GF-D8 (cell line): ENCODE results near the gene RCN2.
"Not testable (repeated sequence)": the region's sequence is repeated elsewhere in the genome, so short reads cannot be mapped to it uniquely, and the experiment has no call there.

Experiments
- DNase-seq: peaks from one replicate; lab custom pipeline; 2025; lab: John Stamatoyannopoulos, UW

The RCN2 gene, protein sequence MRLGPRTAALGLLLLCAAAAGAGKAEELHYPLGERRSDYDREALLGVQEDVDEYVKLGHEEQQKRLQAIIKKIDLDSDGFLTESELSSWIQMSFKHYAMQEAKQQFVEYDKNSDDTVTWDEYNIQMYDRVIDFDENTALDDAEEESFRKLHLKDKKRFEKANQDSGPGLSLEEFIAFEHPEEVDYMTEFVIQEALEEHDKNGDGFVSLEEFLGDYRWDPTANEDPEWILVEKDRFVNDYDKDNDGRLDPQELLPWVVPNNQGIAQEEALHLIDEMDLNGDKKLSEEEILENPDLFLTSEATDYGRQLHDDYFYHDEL

DNA sequence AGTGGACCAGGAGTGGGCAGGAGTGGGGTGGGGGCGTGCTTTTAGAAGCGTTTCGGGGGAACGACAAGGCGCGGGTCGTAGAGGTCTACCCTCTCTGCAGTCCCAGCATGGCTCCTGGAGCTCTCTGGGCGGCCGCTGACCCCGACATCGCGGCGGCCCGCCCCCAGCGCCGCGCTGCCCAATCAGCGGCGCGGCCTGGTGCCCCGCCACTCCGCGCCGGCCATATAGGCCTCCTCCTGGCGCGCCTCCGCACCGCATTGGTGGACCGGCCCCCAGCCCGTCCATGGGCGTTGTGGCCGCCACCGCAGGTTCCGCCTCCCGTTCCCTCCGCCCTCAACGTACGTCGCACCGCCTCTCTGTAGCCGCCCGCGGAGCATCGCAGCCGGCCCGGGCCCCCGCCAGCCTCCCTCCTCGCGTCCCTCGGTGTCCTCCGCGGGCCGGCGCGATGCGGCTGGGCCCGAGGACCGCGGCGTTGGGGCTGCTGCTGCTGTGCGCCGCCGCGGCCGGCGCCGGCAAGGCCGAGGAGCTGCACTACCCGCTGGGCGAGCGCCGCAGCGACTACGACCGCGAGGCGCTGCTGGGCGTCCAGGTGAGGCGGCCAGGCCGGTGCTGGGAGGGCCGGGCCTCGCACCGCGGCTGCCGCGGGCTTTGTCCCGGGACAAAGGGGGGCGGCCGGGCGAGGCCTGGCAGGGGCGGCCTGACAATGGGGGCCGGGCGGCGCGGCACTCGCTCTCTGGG is at the start of gene RCN2:
Gene RCN2, plus strand, starts transcription at position 353 of the 738 bp plus-strand sequence. Its CDS starts 93 bp downstream, at position 446.
- DNase-seq = peak; percentile 85

DNA sequence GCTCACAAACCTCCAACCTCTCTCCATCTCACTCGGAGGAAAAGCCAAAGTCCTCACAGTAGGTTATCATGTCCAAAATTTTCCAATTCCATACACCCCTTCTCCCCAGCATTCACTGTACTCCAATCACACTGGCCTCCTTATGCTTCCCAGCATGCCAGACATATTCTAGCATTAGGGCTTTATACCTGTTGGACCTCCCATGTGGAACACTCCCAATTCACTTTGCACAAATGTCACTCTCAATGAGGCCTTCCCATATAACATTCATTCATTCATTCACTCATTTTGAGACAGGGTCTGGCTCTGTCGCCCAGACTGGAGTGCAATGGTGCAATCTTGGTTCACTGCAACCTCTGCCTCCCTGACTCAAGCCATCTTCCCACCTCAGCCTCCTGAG is 46.3 kb upstream of the RCN2 start:
- no peak for DNase-seq

DNA sequence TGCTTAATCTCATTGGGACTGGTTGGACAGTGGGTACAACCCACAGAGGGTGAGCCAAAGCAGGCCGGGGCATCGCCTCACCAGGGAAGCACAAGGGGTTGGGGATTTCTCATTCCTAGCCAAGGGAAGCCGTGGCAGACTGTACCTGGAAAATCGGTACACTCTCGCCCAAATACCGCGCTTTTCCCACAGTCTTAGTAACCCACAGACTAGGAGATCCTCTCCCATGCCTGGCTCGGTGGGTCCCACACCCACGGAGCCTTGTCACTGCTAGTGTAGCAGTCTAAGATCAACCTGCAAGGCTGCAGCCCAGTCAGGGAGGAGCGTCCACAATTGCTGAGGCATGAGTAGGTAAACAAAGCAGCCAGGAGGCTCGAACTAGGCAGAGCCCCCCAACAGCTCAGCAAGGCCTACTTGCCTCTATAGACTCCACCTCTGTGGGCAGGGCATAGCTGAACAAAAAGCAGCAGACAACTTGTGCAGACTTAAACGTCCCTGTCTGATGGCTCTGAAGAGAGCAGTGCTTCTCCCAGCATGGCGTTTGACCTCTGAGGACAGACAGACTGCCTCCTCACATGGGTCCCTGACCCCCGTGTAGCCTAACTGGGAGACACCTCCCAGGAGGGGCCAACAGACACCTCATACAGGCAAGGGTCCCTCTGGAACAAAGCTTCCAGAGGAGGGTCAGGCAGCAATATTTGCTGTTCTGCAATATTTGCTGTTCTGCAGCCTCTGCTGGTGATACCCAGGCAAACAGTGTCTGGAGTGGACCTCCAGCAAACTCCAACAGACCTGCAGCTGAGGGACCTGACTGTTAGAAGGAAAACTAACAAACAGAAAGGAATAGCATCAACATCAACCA is 44.0 kb upstream of the RCN2 start:
- DNase-seq = not testable (repeated sequence)

DNA sequence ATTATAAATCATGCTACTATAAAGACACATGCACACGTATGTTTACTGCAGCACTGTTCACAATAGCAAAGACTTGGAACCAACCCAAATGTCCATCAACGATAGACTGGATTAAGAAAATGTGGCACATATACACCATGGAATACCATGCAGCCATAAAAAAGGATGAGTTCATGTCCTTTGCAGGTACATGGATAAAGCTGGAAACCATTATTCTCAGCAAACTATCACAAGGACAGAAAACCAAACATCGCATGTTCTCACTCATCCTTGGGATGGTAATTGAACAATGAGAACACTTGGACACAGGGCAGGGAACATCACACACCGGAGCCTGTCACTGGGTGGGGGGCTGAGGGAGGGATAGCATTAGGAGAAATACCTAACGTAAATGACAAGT is 38.7 kb upstream of the RCN2 start:
- DNase-seq = not testable (repeated sequence)

DNA sequence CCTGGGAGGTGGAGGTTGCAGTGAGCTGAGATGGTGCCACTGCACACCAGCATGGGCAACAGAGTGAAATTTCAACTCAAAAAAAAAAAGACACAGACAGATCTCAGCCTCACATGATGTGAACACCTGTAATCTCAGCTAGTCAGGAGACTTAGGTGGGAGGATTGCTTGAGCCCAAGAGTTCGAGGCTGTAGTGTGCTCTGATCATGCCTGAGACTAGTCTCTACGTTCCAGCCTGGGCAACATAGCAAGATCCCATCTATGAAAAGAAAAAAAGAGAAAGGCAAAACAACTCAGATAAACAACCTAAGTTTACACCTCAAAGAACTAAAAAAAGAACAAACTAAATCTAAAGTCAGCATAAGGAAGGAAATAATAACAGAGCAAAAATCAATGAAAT is 37.4 kb upstream of the RCN2 start:
- DNase-seq = no peak

DNA sequence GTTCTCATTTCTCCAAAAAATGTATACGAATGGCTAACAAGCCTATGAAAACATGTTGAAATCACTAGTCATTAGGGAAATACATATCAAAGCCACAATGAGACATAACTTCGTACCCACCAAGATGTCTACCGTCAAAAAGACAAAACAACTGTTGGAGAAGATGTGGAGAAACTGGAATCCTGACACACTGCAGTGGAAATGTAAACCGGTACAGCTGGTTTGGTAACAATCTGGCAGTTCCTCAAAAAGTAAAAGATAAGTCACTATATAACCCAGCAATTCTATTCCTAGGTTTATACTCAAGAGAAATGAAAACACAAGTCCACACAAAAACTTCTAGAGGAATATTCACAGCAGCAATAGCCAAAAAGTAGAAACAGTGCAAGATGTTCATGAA is 33.4 kb upstream of the RCN2 start:
- no peak for DNase-seq

DNA sequence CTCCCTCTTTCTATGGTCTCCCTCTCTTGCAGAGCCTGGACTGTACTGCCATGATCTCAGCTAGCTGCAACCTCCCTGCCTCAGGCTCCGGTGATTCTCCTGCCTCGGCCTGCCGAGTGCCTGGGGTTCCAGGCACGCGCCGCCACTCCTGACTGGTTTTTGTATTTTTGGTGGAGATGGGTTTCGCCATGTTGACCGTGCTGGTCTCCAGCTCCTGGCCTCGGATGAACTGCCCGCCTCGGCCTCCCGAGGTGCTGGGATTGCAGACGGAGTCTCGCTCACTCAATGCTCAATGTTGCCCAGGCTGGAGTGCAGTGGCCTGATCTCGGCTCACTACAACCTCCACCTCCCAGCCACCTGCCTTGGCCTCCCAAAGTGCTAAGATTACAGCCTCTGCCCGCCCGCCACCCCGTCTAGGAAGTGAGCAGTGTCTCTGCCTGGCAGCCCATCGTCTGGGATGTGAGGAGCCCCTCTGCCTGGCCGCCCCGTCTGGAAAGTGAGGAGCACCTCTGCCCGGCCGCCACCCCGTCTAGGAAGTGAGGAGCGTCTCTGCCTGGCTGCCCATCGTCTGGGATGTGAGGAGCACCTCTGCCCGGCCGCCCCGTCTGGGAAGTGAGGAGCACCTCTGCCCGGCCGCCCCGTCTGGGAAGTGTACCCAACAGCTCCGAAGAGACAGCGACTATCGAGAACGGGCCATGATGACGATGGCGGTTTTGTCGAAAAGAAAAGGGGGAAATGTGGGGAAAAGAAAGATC is 32.2 kb upstream of the RCN2 start:
- not testable (repeated sequence) for DNase-seq

DNA sequence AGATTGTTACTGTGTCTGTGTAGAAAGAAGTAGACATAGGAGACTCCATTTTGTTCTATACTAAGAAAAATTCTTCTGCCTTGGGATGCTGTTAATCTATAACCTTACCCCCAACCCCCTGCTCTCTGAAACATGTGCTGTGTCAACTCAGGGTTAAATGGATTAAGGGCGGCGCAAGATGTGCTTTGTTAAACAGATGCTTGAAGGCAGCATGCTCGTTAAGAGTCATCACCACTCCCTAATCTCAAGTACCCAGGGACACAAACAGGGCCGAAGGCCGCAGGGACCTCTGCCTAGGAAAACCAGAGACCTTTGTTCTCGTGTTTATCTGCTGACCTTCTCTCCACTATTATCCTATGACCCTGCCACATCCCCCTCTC is 31.6 kb upstream of the RCN2 start:
- DNase-seq = not testable (repeated sequence)

DNA sequence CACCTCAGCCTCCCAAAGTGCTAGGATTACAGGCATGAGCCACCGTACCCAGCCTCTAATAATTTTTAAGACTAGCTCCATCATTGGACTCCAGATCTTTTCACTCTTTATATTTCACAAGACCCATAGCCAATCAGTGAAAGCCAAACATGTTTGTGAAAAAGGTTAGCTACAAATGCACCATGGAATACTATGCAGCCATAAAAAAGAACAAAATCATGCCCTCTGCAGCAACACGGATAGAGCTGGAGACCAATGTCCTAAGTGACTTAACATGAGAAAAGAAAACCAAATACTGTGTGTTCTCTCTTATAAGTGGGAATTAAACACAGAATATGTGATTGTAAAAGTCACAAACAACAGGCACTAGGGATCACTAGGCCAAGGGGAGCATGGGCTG is 29.6 kb upstream of the RCN2 start:
- DNase-seq = no peak

DNA sequence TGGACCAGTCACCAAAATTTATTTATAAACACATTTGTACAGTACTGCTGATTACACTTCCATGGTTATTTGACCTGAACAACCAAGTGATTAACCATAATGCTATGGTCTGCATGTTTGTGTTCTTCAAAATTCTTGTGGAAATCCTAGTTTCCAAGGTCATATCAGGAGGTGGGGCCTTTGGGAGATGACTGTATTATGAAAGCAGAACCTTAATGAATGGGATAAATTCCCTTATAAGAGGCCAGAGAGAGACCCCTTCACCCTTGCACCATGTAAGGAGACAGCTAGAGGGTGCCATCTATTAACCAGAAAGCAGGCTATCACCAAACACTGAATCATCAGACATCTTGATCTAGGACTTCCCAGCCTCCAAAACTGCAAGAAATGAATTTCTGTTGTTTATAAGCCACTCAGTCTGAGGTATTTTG is 28.3 kb upstream of the RCN2 start:
- DNase-seq = peak; percentile 44

DNA sequence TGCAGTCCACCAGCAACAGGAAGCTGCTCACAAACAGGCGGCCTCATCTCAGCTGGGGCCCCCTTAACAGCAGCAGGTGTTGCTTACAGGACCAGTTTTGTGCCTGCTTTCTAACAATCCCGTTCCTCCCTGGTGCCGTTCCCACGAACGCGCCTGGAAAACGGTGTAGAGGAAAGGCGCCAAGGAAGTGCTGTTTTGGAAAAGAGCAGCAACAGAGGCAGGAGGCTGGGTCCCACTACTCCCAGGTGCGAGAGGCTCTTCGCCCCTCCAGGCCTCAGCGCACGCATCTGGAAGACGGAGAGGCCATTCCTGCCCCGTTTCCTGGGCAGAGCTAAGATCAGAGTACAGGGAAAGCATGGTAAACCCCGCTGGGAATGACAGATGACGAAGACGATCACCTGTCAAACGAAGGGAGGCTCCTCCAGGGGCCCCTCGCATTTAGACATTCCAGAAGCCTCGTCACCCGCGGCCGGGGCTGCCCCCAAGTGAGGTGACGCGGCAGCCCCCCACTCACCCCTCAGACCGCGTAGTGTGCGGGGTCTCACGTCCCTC is 27.0 kb upstream of the RCN2 start:
- DNase-seq = no peak

DNA sequence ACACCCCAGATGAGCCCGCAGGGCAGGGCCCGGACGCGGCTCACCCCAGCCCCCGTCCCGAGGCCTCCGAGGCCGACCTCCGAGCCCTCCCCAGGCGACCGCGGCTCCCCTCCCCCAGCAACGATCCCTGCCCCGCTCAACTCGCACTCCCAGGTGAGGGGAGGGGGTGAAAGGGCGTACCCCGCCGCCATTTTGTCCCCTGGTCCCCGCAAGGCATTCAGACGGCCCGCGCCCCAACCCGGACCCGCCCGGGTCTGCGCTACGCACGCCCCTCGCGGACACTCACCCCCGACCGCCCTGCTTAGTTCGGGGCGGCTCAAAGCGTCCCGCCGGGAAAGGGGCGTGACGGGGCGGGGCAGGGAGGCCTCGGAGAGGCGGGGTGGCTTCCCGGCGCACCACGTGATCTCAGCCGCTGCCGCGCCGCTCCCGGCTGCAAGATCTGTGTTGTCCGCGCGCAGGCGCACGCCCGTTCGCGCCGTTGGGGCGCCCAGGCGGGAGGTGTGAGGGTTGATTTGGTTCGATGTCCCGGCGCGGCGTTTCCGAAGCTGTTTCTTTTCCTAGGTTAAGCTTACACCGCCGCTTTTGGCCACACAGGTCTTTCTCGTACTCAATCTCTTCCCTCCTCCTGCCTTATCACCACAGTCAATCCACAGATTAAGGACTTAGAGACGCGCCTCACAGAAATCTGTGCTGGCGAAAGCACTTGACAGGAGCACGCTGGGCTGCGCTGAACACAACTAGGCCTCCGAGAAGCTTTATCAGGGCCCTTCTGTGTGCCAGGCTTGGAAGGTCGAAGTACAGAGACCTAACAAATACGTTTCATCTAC is 26.3 kb upstream of the RCN2 start, which contains the start of gene SCAPER:
Gene SCAPER, minus strand, starts transcription at position 328 of the 827 bp plus-strand sequence. CDS start 21,523 bp downstream, outside the sequence.
- peak; percentile 74 for DNase-seq

DNA sequence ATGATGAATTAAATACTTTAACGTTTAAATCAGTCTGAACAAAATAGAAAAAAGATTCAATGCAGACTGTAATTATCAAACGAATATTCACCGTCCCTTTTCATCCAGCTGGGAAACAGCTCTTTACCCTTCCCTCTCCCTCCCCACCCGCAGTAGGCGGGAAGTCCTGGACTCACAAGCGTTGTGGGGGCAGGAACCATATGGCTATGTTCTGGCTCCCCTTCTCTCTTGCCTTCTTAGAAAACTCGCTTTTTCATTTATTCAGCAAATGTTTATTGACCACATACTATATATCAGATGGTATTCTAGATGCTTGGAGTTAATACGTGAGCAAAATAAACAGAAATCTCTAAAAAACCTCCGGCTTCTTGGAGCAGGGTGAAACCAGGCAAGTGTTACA is 25.7 kb upstream of the RCN2 start:
- DNase-seq = peak; percentile 54

DNA sequence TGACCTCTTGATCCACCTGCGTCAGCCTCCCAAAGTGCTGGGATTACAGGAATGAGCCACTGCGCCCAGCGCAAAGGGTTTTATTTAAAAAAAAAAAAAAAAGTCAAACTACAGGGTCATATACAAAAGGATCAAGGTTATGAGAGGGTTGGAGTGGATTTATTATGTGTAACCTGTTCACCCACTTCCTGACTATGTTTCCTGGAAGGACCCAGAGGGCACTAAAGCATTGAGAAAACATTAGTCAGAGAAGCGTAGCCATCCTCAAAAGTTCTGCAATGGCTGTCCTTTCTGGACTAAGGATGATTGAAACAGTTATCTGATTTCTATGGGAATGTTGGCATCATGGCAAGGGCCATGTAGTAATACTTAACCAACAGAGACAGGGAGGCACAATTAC is 19.1 kb upstream of the RCN2 start:
- DNase-seq = no peak

DNA sequence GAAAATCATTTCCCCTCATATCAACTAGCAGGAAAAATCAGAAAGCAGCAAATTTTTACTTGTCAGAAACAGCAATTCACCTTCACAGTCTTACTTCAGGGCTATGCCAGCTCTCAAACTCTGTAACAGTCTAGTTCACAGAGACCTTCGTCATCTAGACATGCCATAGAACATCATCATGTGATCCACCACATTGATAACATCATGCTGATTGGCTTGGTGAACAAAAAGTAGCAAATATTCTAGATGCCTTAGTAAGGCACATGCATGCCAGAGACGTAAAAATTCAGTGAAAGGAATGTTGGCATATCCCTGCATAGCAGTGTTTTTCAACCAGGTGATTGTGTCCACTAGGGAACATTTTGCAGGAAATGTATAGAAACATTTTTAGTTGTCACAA is 17.8 kb upstream of the RCN2 start:
- DNase-seq = no peak

DNA sequence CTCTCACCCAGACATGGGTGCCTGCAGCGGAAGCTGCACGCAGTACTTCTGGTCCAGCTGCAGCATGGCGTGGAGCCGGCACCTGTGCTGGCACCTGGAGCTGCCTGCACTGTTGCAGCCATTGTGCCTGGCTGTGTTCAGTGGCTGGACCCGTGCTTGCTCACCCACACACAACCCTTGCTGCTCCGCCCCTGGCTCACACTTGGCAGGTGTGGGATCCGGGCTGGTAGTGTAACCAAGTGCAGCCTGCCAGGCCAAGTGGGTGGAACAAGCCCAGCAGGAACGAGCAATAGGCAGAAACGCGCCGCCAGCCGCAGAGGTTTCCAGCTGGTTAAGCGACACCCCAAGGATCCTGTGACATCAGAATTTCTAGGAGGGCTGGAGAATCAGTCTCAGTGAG is 15.2 kb upstream of the RCN2 start:
- no peak for DNase-seq

DNA sequence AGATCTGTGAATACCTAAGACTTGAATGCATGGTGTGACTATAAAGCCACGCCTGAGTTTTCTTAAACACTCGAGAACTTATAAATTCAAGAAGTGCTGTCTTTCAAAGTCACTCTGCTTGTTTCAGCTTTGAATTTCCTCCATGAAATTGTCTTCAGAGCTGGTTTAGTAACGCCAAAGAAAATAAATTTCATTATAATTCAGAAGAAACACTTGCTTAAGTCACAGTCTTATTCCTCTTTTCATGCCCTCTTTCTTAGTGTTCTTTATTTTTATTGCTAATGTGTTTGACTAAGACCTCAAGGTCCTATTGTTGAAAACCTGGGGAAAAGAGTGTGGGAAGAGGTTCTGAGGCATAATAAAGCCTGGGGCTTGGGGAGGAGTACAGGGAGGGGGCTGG is 3.3 kb upstream of the RCN2 start:
- DNase-seq = no peak

DNA sequence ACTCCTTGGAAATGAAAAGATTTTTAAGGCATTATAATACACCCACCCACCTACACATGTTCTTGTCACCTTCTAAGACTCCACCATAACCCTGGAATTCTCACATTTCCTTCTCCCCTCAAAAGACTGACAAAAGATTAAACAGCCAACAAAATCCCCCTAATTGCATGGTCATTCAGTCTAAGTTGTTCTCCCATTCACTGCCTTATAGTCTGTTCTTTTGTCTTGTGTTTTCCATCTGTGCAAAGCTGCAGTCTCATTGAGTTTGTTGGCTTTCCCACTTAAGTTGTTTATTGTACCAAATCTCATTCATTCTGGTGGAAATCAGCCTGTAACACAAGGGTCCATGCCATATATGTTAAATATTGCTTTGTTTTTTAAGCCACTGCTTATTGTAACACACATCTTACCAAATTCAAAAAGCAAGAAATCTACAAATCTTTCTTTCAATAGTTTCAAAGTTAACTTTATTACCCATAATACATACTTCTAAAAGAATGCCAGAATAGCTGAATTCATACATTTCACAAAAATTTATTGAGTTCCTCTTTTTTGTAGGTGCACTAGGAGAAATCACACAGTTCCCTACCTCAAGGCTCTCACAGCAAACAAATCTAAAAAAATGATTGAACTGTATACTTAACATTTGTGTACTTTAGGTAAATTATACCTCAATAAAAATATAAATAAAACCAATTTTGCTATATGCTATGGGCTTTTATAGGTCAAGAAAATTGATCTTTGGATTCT is 2.4 kb upstream of the RCN2 start:
- no peak for DNase-seq

DNA sequence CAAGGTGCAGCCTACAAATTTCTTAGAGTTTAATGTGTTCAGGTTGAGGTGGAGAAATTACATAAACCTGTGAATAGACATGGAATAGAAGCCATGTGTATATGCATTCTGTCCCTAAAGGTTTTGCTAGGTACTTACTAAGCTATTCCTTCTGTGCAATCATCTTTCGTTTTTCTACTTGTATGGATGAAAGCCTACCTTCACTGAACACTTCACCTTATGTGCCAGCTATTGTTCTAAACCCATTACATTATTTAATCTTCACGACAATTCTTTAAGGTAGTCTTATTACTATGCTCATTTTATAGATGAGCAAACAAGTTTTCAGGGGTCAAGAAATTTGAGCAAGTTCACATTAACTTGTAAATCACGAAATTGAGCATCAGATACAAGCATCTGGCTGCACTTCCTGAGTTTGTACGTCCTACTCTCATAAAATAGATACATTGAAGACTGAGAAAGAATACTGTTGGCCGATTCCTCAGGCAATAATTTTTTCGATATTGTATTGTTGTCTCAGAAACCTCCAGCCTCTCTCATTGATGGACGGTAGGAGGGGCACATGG is 635 bp upstream of the RCN2 start:
- no peak for DNase-seq
